HCT116 (cell line): ENCODE results near the gene CCDC146.
"Not testable (repeated sequence)": the region's sequence is repeated elsewhere in the genome, so short reads cannot be mapped to it uniquely, and the experiment has no call there.

Source experiments
- ELF1 ChIP-seq: IDR thresholded peaks from 2 replicates; pipeline ENCODE4 v1.6.1; 2012; ENCODE audit warnings: low read depth, borderline replicate concordance
- RAD21 ChIP-seq: IDR thresholded peaks from 2 replicates; pipeline ENCODE4 v1.6.1; 2012; ENCODE audit warnings: low read depth, mild to moderate bottlenecking

DNA sequence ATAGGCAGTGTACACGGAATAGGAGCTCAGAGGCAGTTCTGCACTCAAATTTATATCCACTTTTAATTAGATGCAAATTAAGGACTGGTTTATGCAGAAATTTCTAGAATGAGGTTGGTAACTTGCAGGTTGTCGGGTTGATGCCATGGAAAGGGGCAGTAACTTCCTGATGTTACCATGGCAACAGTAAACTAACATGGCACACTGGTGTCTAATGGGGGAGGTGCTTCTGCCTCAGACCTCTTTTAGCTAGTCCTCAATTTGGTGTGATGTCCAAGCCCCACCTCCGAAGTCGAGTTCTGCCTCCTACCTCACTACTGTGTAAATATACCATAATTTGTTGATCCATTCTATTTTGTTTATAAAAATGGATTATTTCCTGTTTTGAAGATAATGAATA lies 52.0 kb downstream of the CCDC146 start:
- not testable (repeated sequence) for TF ChIP-seq RAD21, ELF1
